Gastroesophageal sphincter (tissue), 4 donors: ENCODE data around the gene PRR5L. TPM values are rescaled to one million over a fixed set of nuclear protein-coding genes. Genes with fewer than 3 reads are reported as not detected.

Source experiments
- ATAC-seq: fragments of 150-250 bp; one replicate; pipeline ENCODE4 v1.9.1; 2016; ENCODE audit warnings: mild to moderate bottlenecking, moderate library complexity
- H3K27ac ChIP-seq, 4 donors: fragments of 200-600 bp; sonication (generic) in 3 of 4; 1 replicate in 3 of 4; 2 replicates in 1 of 4; pipeline ENCODE4 v1.5.1; 2016 to 2019
- H3K27me3 ChIP-seq: fragments of 200-600 bp; sonication (generic); one replicate; pipeline ENCODE4 v1.5.1; 2019
- H3K36me3 ChIP-seq, 2 donors: fragments of 200-600 bp; sonication (generic); one replicate each; pipeline ENCODE4 v1.5.1; 2019; ENCODE audit warnings: control low read depth in 1 of 2
- H3K4me1 ChIP-seq, 3 donors: fragments of 200-600 bp; sonication (generic); 1 replicate in 2 of 3; 2 replicates in 1 of 3; pipeline ENCODE4 v1.5.1; 2016 to 2019; ENCODE audit warnings: control low read depth in 2 of 3
- H3K4me3 ChIP-seq, 2 donors: fragments of 200-600 bp; sonication (generic); one replicate each; pipeline ENCODE4 v1.5.1; 2019; ENCODE audit warnings: mild to moderate bottlenecking in 1 of 2, moderate library complexity in 1 of 2
- H3K9me3 ChIP-seq, 3 donors: fragments of 200-600 bp; sonication (generic); one replicate each; pipeline ENCODE4 v1.5.1; 2017 to 2019; ENCODE audit warnings: control low read depth in 2 of 3
- EP300 ChIP-seq: sonication (generic); formaldehyde crosslinking; IDR thresholded peaks from one replicate; pipeline ENCODE4 v1.6.1; 2017; ENCODE audit warnings: antibody characterized with exemption, mild to moderate bottlenecking
- POLR2A ChIP-seq, 2 donors: fragments of 450-650 bp; IDR thresholded peaks; one replicate each; pipeline ENCODE4 v1.6.1; 2017; ENCODE audit warnings: antibody characterized with exemption in 2 of 2, mild to moderate bottlenecking in 2 of 2, moderate library complexity in 1 of 2
- POLR2AphosphoS5 ChIP-seq: sonication (generic); formaldehyde crosslinking; IDR thresholded peaks from one replicate; pipeline ENCODE4 v1.6.1; 2017; ENCODE audit warnings: antibody characterized with exemption
- WGBS, 2 donors: methylation state at CpG; one replicate each; pipeline ENCODE4 v1.1.5; 2018; ENCODE audit warnings: low coverage in 1 of 2; 5-methylcytosine and 5-hydroxymethylcytosine counted together
- total RNA-seq, 4 donors: library from RNA; depleted of rRNA; stranded (reverse); fragments of >200 nt; gene quantifications; one replicate each; pipeline ENCODE4 v1.1.0, GENCODE V29; 2016
- TF ChIP-seq, protein P1 (sequence below), 4 experiments: fragments of 200-600 bp in 2 of 4; fragments of 450-650 bp in 2 of 4; sonication (generic) in 1 of 4; IDR thresholded peaks; one replicate each; pipeline ENCODE4 v1.5.1; 2017 to 2019; ENCODE audit warnings: antibody characterized with exemption in 4 of 4, mild to moderate bottlenecking in 2 of 4, moderate library complexity in 2 of 4

PRR5L gene
- total RNA-seq, 4 donors from 2014 or later: 2.8 to 9.7 (median 7.5) TPM

DNA sequence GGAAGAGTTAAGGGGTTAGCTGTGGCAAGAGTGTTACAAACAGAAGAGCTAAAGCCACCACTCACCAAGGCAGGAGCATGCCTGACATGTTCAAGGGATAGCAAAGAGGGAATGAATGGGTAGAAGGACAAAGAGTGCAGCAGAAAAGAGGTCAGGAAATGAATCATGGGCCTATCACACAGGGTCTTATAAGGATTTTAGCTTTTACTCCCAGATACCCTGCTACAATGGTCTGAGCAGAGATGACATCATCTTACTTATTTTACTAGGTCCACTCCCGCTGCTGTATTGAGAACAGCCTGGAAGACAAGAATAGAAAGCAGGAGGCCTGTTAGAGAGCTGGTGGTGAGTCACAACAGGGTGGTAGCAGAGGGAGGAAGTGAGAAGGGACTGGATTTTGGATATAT lies 204.2 kb downstream of the PRR5L start:
- Histone ChIP-seq H3K27ac (no peak overlapping the region), H3K4me3 (no peak overlapping the region), H3K27me3 (no peaks in the 10 kb centered on the region), H3K36me3 (peaks cover 4 to 58% of the 10 kb centered on the region in 2 donors), H3K4me1 (peaks cover 0 to 23% (median 0%) of the 10 kb centered on the region in 3 donors), H3K9me3 (no peaks in the 10 kb centered on the region)
- TF ChIP-seq EP300 (no peak), POLR2A (IDR thresholded peaks at IDR 0.05) (no peak), POLR2AphosphoS5 (no peak)
- TF ChIP-seq, protein P1, sequence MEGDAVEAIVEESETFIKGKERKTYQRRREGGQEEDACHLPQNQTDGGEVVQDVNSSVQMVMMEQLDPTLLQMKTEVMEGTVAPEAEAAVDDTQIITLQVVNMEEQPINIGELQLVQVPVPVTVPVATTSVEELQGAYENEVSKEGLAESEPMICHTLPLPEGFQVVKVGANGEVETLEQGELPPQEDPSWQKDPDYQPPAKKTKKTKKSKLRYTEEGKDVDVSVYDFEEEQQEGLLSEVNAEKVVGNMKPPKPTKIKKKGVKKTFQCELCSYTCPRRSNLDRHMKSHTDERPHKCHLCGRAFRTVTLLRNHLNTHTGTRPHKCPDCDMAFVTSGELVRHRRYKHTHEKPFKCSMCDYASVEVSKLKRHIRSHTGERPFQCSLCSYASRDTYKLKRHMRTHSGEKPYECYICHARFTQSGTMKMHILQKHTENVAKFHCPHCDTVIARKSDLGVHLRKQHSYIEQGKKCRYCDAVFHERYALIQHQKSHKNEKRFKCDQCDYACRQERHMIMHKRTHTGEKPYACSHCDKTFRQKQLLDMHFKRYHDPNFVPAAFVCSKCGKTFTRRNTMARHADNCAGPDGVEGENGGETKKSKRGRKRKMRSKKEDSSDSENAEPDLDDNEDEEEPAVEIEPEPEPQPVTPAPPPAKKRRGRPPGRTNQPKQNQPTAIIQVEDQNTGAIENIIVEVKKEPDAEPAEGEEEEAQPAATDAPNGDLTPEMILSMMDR (IDR thresholded peaks at IDR 0.05): no peak
- 21% methylated on average over 1 of the region's 1 CpG; no CpG with 5 or more reads in 1 of the 2 donors for WGBS, 2 donors
- ATAC-seq: no peak

- H3K4me3 ChIP-seq: no peak overlapping the region
- peaks cover 0 to 32% (median 0%) of the 10 kb centered on the region in 3 donors for H3K4me1 ChIP-seq
- WGBS, 2 donors: 88% methylated on average over 5 of the region's 5 CpGs; no CpG with 5 or more reads in 1 of the 2 donors
- H3K36me3 ChIP-seq: peaks cover 4 to 49% of the 10 kb centered on the region in 2 donors
- no peaks in the 10 kb centered on the region for H3K9me3 ChIP-seq
- no peak for ATAC-seq
- no peaks in the 10 kb centered on the region for H3K27me3 ChIP-seq
- TF ChIP-seq EP300 (no peak), POLR2A (IDR thresholded peaks at IDR 0.05) (no peak)
- H3K27ac ChIP-seq: no peak overlapping the region
Measured at GRCh38 chr11:36501236-36501635, 205.1 kb downstream of the PRR5L start.

GRCh38 chr11:36507824-36508489 lies 211.9 kb downstream of the PRR5L start:
- no peaks in the 10 kb centered on the region for H3K27me3 ChIP-seq
- 51 to 56% methylated on average over 5 to 6 of the region's 7 CpGs for WGBS, 2 donors
- H3K4me1 ChIP-seq: peaks cover 0 to 43% (median 10%) of the 10 kb centered on the region in 3 donors
- H3K9me3 ChIP-seq: no peaks in the 10 kb centered on the region
- H3K36me3 ChIP-seq: no peaks in the 10 kb centered on the region
- H3K4me3 ChIP-seq: peak overlapping the region in 1 of 2 donors; percentile 92
- no peak for TF ChIP-seq EP300
- TF ChIP-seq POLR2AphosphoS5: no peak
- TF ChIP-seq, protein P1 (IDR thresholded peaks at IDR 0.05): no peak
- no peak for TF ChIP-seq POLR2A (IDR thresholded peaks at IDR 0.05)
- peak overlapping the region in 3 of 4 donors; percentile 86 to 93 (median 91) for H3K27ac ChIP-seq
- peak; percentile 23 for ATAC-seq

- H3K9me3 ChIP-seq: peaks cover 0 to 2% (median 0%) of the 10 kb centered on the region in 3 donors
- no peak for ATAC-seq
- peak overlapping the region; percentile 78 to 92 for H3K4me3 ChIP-seq
- H3K27me3 ChIP-seq: no peaks in the 10 kb centered on the region
- peak overlapping the region; percentile 31 to 93 (median 88) for H3K27ac ChIP-seq
- H3K4me1 ChIP-seq: peaks cover 0 to 40% (median 10%) of the 10 kb centered on the region in 3 donors
- TF ChIP-seq POLR2A (IDR thresholded peaks at IDR 0.05) (no peak), EP300 (no peak), POLR2AphosphoS5 (no peak)
- TF ChIP-seq, protein P1 (IDR thresholded peaks at IDR 0.05): no peak
- 18 to 27% methylated on average over 2 to 3 of the region's 3 CpGs for WGBS, 2 donors
- H3K36me3 ChIP-seq: no peaks in the 10 kb centered on the region
Measured at GRCh38 chr11:36508743-36509142, 212.7 kb downstream of the PRR5L start.

DNA sequence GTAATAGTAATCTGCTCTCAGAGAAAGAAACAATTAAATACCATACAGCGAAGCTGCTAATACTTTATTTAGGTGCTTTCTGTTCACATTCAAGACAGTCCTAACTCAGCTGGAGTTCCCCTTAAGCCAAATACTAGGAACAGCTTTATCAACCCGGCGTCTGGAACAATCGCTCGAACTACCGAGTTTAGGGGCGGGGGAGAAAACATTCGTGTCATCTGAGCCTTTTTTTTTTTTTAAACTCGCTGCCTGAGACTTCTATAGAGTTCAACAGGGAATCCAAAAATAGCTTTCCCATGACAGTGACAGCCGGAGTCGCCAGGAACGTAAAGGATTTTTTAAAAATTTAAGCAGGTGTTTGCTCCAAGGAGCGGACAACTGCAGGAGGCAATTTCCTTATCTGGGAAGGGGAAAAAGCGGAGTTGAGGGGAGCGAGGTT lies 213.1 kb downstream of the PRR5L start:
- ATAC-seq: no peak
- peak overlapping the region; percentile 67 to 93 (median 88) for H3K27ac ChIP-seq
- H3K9me3 ChIP-seq: peaks cover 0 to 7% (median 0%) of the 10 kb centered on the region in 3 donors
- H3K4me3 ChIP-seq: peak overlapping the region; percentile 78 to 92
- 1 to 2% methylated on average over 3 to 15 of the region's 15 CpGs for WGBS, 2 donors
- H3K36me3 ChIP-seq: no peaks in the 10 kb centered on the region
- TF ChIP-seq POLR2AphosphoS5 (no peak), POLR2A (IDR thresholded peaks at IDR 0.05) (no peak)
- TF ChIP-seq, protein P1 (IDR thresholded peaks at IDR 0.05): no peak
- no peaks in the 10 kb centered on the region for H3K27me3 ChIP-seq
- H3K4me1 ChIP-seq: peaks cover 0 to 40% (median 10%) of the 10 kb centered on the region in 3 donors
